ENCODE data around the gene SLC39A5. TPM values are rescaled to one million over a fixed set of nuclear protein-coding genes. Genes with fewer than 3 reads are reported as not detected.

Gene SLC39A5
- total RNA-seq, 1 experiment from 2014 or later, result not detected

- H3K9me3 ChIP-seq (ENCODE audit: control insufficient read depth, low read depth, low read length), result no peaks in the 10 kb centered on the region
- WGBS (ENCODE audit: extremely low coverage, insufficient read length, low lambda C conversion rate), result no CpG with 5 or more reads among the region's 16 CpGs
- H2BK120ac ChIP-seq (ENCODE audit: low read depth, low read length, poor library complexity, severe bottlenecking), result no peak overlapping the region
- H3K27me3 ChIP-seq (ENCODE audit: insufficient read depth, low read length), result no peaks in the 10 kb centered on the region
- no peaks in the 10 kb centered on the region for H3K4me1 Mint-ChIP-seq
- no peak overlapping the region for H3K23ac ChIP-seq (ENCODE audit: insufficient read length, low read depth, low read length)
- no peaks in the 10 kb centered on the region for H3K79me1 ChIP-seq (ENCODE audit: insufficient read depth, low read depth, low read length, poor library complexity, severe bottlenecking)
- no peak overlapping the region for H3K4ac ChIP-seq (ENCODE audit: low read depth, low read length)
- H2BK12ac ChIP-seq (ENCODE audit: insufficient read length, low read depth, low read length), result no peak overlapping the region
- H2AFZ ChIP-seq (ENCODE audit: low read length), result no peak overlapping the region
- no peak overlapping the region for H3K4me2 ChIP-seq (ENCODE audit: insufficient read depth, insufficient read length, low read length)
- H3K79me2 ChIP-seq (ENCODE audit: insufficient read depth, low read length), result no peaks in the 10 kb centered on the region
- H4K91ac ChIP-seq (ENCODE audit: insufficient read length, low read depth, low read length), result no peak overlapping the region
- H3K27ac ChIP-seq (ENCODE audit: insufficient read length, low read depth, low read length), result no peak overlapping the region
- peaks cover 50 to 87% (median 80%) of the 10 kb centered on the region in 3 experiments; a peak in 6 of 7 replicates for H3K36me3 Mint-ChIP-seq (ENCODE audit: insufficient read depth in 1 of 3, low read depth in 3 of 3)
- no peak overlapping the region for H3K4me3 Mint-ChIP-seq
- no peak overlapping the region for H4K8ac ChIP-seq (replicated peaks; ENCODE audit: insufficient read length, low read depth, low read length)
- no peak overlapping the region for H2AK5ac ChIP-seq (ENCODE audit: insufficient read length, low read length)
- H3K23me2 ChIP-seq (ENCODE audit: insufficient read length, low read depth, low read length, poor library complexity, severe bottlenecking), result no peaks in the 10 kb centered on the region
- no peaks in the 10 kb centered on the region for H3K27me3 Mint-ChIP-seq (ENCODE audit: low read depth)
- no peak overlapping the region for H3T11ph ChIP-seq (ENCODE audit: low read length)
- H4K20me1 ChIP-seq (ENCODE audit: control insufficient read depth, insufficient read depth, insufficient read length), result peaks cover 2% of the 10 kb centered on the region
- DNase-seq, result peak; percentile 27
- H3K56ac ChIP-seq (ENCODE audit: insufficient read length, low read depth, low read length), result no peak overlapping the region
- H3K9me3 Mint-ChIP-seq, result no peaks in the 10 kb centered on the region; a peak in 1 of 5 replicates
- no peak overlapping the region for H3K14ac ChIP-seq (ENCODE audit: insufficient read depth, low read length)
- no peak overlapping the region for H3K18ac ChIP-seq (ENCODE audit: insufficient read length, low read depth, low read length)
- no peak for TF ChIP-seq CTCF (conservative IDR thresholded peaks at IDR 0.05)
- no peak overlapping the region for H4K5ac ChIP-seq (ENCODE audit: insufficient read length, low read depth, low read length)
- H3K27ac Mint-ChIP-seq, result no peak overlapping the region
- H2BK15ac ChIP-seq (ENCODE audit: low read depth, low read length), result no peak overlapping the region
- no peak overlapping the region for H2BK5ac ChIP-seq (ENCODE audit: insufficient read length, low read length)
- H2BK20ac ChIP-seq (ENCODE audit: low read depth, low read length, poor library complexity, severe bottlenecking), result no peak overlapping the region
- H3K4me1 ChIP-seq (ENCODE audit: insufficient read depth, low read length), result no peaks in the 10 kb centered on the region
- no peak overlapping the region for H3K9ac ChIP-seq (ENCODE audit: extremely low read depth, insufficient read length, low read length)
Observed at GRCh38 chr12:56247923-56248322, 18.1 kb downstream of the SLC39A5 start.

Data from H9 (cell line).